Measurements from ENCODE around the gene IL1RAPL1.

IL1RAPL1 gene

GRCh38 chrX:29590921-29591320, 1003.7 kb downstream of the IL1RAPL1 start:
- DNase-seq (ENCODE audit: low read depth in 1 of 2, low spot score in 1 of 2), result no peak
- in situ Hi-C loops (cut with HindIII; ENCODE audit: low pct_unique_long_range_greater_than_20kb, low sequenced_read_pairs), result no loop called here
- no peak for TF ChIP-seq JUND (IDR thresholded peaks at IDR 0.05; ENCODE audit: low read depth)

- TF ChIP-seq JUND (IDR thresholded peaks at IDR 0.05; ENCODE audit: low read depth), result no peak
- no peak for DNase-seq (ENCODE audit: low read depth in 1 of 2, low spot score in 1 of 2)
- in situ Hi-C loops (cut with HindIII; ENCODE audit: low pct_unique_long_range_greater_than_20kb, low sequenced_read_pairs), result no loop called here
Observed at GRCh38 chrX:29604381-29604780, 1017.1 kb downstream of the IL1RAPL1 start.

- in situ Hi-C loops (cut with HindIII; ENCODE audit: low pct_unique_long_range_greater_than_20kb, low sequenced_read_pairs), result no loop called here
- TF ChIP-seq JUND (IDR thresholded peaks at IDR 0.05; ENCODE audit: low read depth), result no peak
- no peak for DNase-seq (ENCODE audit: low read depth in 1 of 2, low spot score in 1 of 2)
Observed at GRCh38 chrX:29617276-29617675, 1030.0 kb downstream of the IL1RAPL1 start.

- in situ Hi-C loops (cut with HindIII; ENCODE audit: low pct_unique_long_range_greater_than_20kb, low sequenced_read_pairs), result no loop called here
- no peak for TF ChIP-seq JUND (IDR thresholded peaks at IDR 0.05; ENCODE audit: low read depth)
- DNase-seq (ENCODE audit: low read depth in 1 of 2, low spot score in 1 of 2), result no peak
Observed at GRCh38 chrX:29617725-29618124, 1030.5 kb downstream of the IL1RAPL1 start.

- no peak for TF ChIP-seq JUND (IDR thresholded peaks at IDR 0.05; ENCODE audit: low read depth)
- in situ Hi-C loops (cut with HindIII; ENCODE audit: low pct_unique_long_range_greater_than_20kb, low sequenced_read_pairs), result no loop called here
- no peak for DNase-seq (ENCODE audit: low read depth in 1 of 2, low spot score in 1 of 2)
Observed at GRCh38 chrX:29627833-29628232, 1040.6 kb downstream of the IL1RAPL1 start.

GRCh38 chrX:29634516-29634915, 1047.3 kb downstream of the IL1RAPL1 start:
- no peak for TF ChIP-seq JUND (IDR thresholded peaks at IDR 0.05; ENCODE audit: low read depth)
- no peak for DNase-seq (ENCODE audit: low read depth in 1 of 2, low spot score in 1 of 2)
- in situ Hi-C loops (cut with HindIII; ENCODE audit: low pct_unique_long_range_greater_than_20kb, low sequenced_read_pairs), result no loop called here

- TF ChIP-seq JUND (IDR thresholded peaks at IDR 0.05; ENCODE audit: low read depth), result no peak
- in situ Hi-C loops (cut with HindIII; ENCODE audit: low pct_unique_long_range_greater_than_20kb, low sequenced_read_pairs), result no loop called here
- no peak for DNase-seq (ENCODE audit: low read depth in 1 of 2, low spot score in 1 of 2)
Observed at GRCh38 chrX:29636331-29636730, 1049.1 kb downstream of the IL1RAPL1 start.

- no peak for TF ChIP-seq JUND (IDR thresholded peaks at IDR 0.05; ENCODE audit: low read depth)
- in situ Hi-C loops (cut with HindIII; ENCODE audit: low pct_unique_long_range_greater_than_20kb, low sequenced_read_pairs), result no loop called here
- DNase-seq (ENCODE audit: low read depth in 1 of 2, low spot score in 1 of 2), result no peak
Observed at GRCh38 chrX:29640106-29640505, 1052.9 kb downstream of the IL1RAPL1 start.

- TF ChIP-seq JUND (IDR thresholded peaks at IDR 0.05; ENCODE audit: low read depth), result no peak
- in situ Hi-C loops (cut with HindIII; ENCODE audit: low pct_unique_long_range_greater_than_20kb, low sequenced_read_pairs), result no loop called here
- DNase-seq (ENCODE audit: low read depth in 1 of 2, low spot score in 1 of 2), result no peak
Observed at GRCh38 chrX:29641461-29641860, 1054.2 kb downstream of the IL1RAPL1 start.

GRCh38 chrX:29643181-29643580, 1055.9 kb downstream of the IL1RAPL1 start:
- in situ Hi-C loops (cut with HindIII; ENCODE audit: low pct_unique_long_range_greater_than_20kb, low sequenced_read_pairs), result no loop called here
- DNase-seq (ENCODE audit: low read depth in 1 of 2, low spot score in 1 of 2), result no peak
- no peak for TF ChIP-seq JUND (IDR thresholded peaks at IDR 0.05; ENCODE audit: low read depth)

- no peak for TF ChIP-seq JUND (IDR thresholded peaks at IDR 0.05; ENCODE audit: low read depth)
- in situ Hi-C loops (cut with HindIII; ENCODE audit: low pct_unique_long_range_greater_than_20kb, low sequenced_read_pairs), result no loop called here
- no peak for DNase-seq (ENCODE audit: low read depth in 1 of 2, low spot score in 1 of 2)
Observed at GRCh38 chrX:29648161-29648560, 1060.9 kb downstream of the IL1RAPL1 start.

GRCh38 chrX:29652484-29652883, 1065.2 kb downstream of the IL1RAPL1 start:
- in situ Hi-C loops (cut with HindIII; ENCODE audit: low pct_unique_long_range_greater_than_20kb, low sequenced_read_pairs), result no loop called here
- no peak for TF ChIP-seq JUND (IDR thresholded peaks at IDR 0.05; ENCODE audit: low read depth)
- no peak for DNase-seq (ENCODE audit: low read depth in 1 of 2, low spot score in 1 of 2)

GRCh38 chrX:29653721-29654120, 1066.5 kb downstream of the IL1RAPL1 start:
- no peak for TF ChIP-seq JUND (IDR thresholded peaks at IDR 0.05; ENCODE audit: low read depth)
- no peak for DNase-seq (ENCODE audit: low read depth in 1 of 2, low spot score in 1 of 2)
- in situ Hi-C loops (cut with HindIII; ENCODE audit: low pct_unique_long_range_greater_than_20kb, low sequenced_read_pairs), result no loop called here

GRCh38 chrX:29659911-29660310, 1072.7 kb downstream of the IL1RAPL1 start:
- in situ Hi-C loops (cut with HindIII; ENCODE audit: low pct_unique_long_range_greater_than_20kb, low sequenced_read_pairs), result no loop called here
- TF ChIP-seq JUND (IDR thresholded peaks at IDR 0.05; ENCODE audit: low read depth), result no peak
- DNase-seq (ENCODE audit: low read depth in 1 of 2, low spot score in 1 of 2), result no peak

All from T47D (cell line).